H9 (cell line): ENCODE measurements around the gene AGL. TPM values are rescaled to one million over a fixed set of nuclear protein-coding genes. Genes with fewer than 3 reads are reported as not detected.

ENCODE experiments used
- DNase-seq: peaks from one replicate; pipeline ENCODE4 v3.0.0-alpha.2; 2017
- H2AFZ ChIP-seq: one replicate; pipeline ENCODE4 v1.6.1; 2013; ENCODE audit warnings: mild to moderate bottlenecking, low read length, control low read depth, moderate library complexity
- H2AK5ac ChIP-seq: 2 replicates; pipeline ENCODE4 v1.6.1; 2013; ENCODE audit warnings: low read length, control low read depth, mixed read lengths; ENCODE audit not compliant: insufficient read length
- H2BK120ac ChIP-seq: one replicate; pipeline ENCODE4 v1.6.1; 2013; ENCODE audit warnings: low read depth, mild to moderate bottlenecking, low read length, control low read depth, inconsistent platforms; ENCODE audit not compliant: poor library complexity, severe bottlenecking
- H2BK12ac ChIP-seq: 2 replicates; pipeline ENCODE4 v1.6.1; 2013; ENCODE audit warnings: low read length, control low read depth, mixed read lengths, low read depth; ENCODE audit not compliant: insufficient read length
- H2BK15ac ChIP-seq: 2 replicates; pipeline ENCODE4 v1.6.1; 2013; ENCODE audit warnings: low read depth, low read length, control low read depth
- H2BK20ac ChIP-seq: one replicate; pipeline ENCODE4 v1.6.1; 2013; ENCODE audit warnings: low read depth, mild to moderate bottlenecking, low read length, control low read depth, inconsistent platforms; ENCODE audit not compliant: poor library complexity, severe bottlenecking
- H2BK5ac ChIP-seq: 2 replicates; pipeline ENCODE4 v1.6.1; 2013; ENCODE audit warnings: low read length, control low read depth, mixed read lengths; ENCODE audit not compliant: insufficient read length
- H3K14ac ChIP-seq: 2 replicates; pipeline ENCODE4 v1.6.1; 2013; ENCODE audit warnings: low read length, control low read depth; ENCODE audit not compliant: insufficient read depth
- H3K18ac ChIP-seq: 2 replicates; pipeline ENCODE4 v1.6.1; 2013; ENCODE audit warnings: low read depth, mild to moderate bottlenecking, mixed read lengths, low read length, control low read depth; ENCODE audit not compliant: insufficient read length
- H3K23ac ChIP-seq: 2 replicates; pipeline ENCODE4 v1.6.1; 2013; ENCODE audit warnings: low read length, control low read depth, mixed read lengths, low read depth; ENCODE audit not compliant: insufficient read length
- H3K23me2 ChIP-seq: 2 replicates; pipeline ENCODE4 v1.6.1; 2013; ENCODE audit warnings: low read depth, mild to moderate bottlenecking, mixed read lengths, low read length, control low read depth; ENCODE audit not compliant: insufficient read length, poor library complexity, severe bottlenecking
- H3K27ac ChIP-seq: 2 replicates; pipeline ENCODE4 v1.5.1; 2013; ENCODE audit warnings: low read length, control low read depth, mixed read lengths, low read depth; ENCODE audit not compliant: insufficient read length
- H3K27me3 ChIP-seq: 2 replicates; pipeline ENCODE4 v1.6.1; 2013; ENCODE audit warnings: low read length, control low read depth, inconsistent platforms; ENCODE audit not compliant: insufficient read depth
- H3K4ac ChIP-seq: 2 replicates; pipeline ENCODE4 v1.6.1; 2013; ENCODE audit warnings: low read depth, mild to moderate bottlenecking, control low read depth, inconsistent platforms, low read length, moderate library complexity
- H3K4me1 ChIP-seq: 2 replicates; pipeline ENCODE4 v1.6.1; 2013; ENCODE audit warnings: low read length, control low read depth, inconsistent platforms; ENCODE audit not compliant: insufficient read depth
- H3K4me2 ChIP-seq: 2 replicates; pipeline ENCODE4 v1.6.1; 2013; ENCODE audit warnings: low read length, control low read depth, mixed read lengths; ENCODE audit not compliant: insufficient read length, insufficient read depth
- H3K56ac ChIP-seq: 2 replicates; pipeline ENCODE4 v1.6.1; 2013; ENCODE audit warnings: low read depth, mild to moderate bottlenecking, mixed read lengths, low read length, control low read depth; ENCODE audit not compliant: insufficient read length
- H3K79me1 ChIP-seq: 2 replicates; pipeline ENCODE4 v1.6.1; 2013; ENCODE audit warnings: low read depth, mild to moderate bottlenecking, moderate library complexity, low read length, control low read depth, inconsistent platforms; ENCODE audit not compliant: insufficient read depth, poor library complexity, severe bottlenecking
- H3K79me2 ChIP-seq: 2 replicates; pipeline ENCODE4 v1.6.1; 2013; ENCODE audit warnings: low read length, control low read depth, inconsistent platforms; ENCODE audit not compliant: insufficient read depth
- H3K9ac ChIP-seq: 2 replicates; pipeline ENCODE4 v1.6.1; 2013; ENCODE audit warnings: low read length, control low read depth, mixed read lengths; ENCODE audit not compliant: insufficient read length; ENCODE audit errors: extremely low read depth
- H3K9me3 ChIP-seq: one replicate; pipeline ENCODE4 v1.6.1; 2013; ENCODE audit warnings: low read depth, low read length, inconsistent platforms; ENCODE audit not compliant: control insufficient read depth
- H3T11ph ChIP-seq: one replicate; pipeline ENCODE4 v1.6.1; 2013; ENCODE audit warnings: mild to moderate bottlenecking, low read length, control low read depth, inconsistent platforms
- H4K20me1 ChIP-seq: one replicate; pipeline ENCODE4 v1.6.1; 2013; ENCODE audit not compliant: control insufficient read depth, insufficient read length, insufficient read depth
- H4K5ac ChIP-seq: 2 replicates; pipeline ENCODE4 v1.6.1; 2013; ENCODE audit warnings: low read depth, mild to moderate bottlenecking, mixed read lengths, low read length, control low read depth; ENCODE audit not compliant: insufficient read length
- H4K8ac ChIP-seq: replicated peaks from 2 replicates; pipeline ENCODE4 v1.6.1; 2013; ENCODE audit warnings: low read length, control low read depth, mixed read lengths, low read depth; ENCODE audit not compliant: insufficient read length
- H4K91ac ChIP-seq: 2 replicates; pipeline ENCODE4 v1.6.1; 2013; ENCODE audit warnings: low read depth, mild to moderate bottlenecking, moderate library complexity, mixed read lengths, low read length, control low read depth; ENCODE audit not compliant: insufficient read length
- H3K27ac Mint-ChIP-seq, 3 experiments: 2 replicates in 2 of 3; 3 replicates in 1 of 3; pipeline ENCODE4 v1.8.0; 2020 to 2021; ENCODE audit warnings: mixed read lengths in 3 of 3, mild to moderate bottlenecking in 1 of 3, moderate library complexity in 1 of 3
- H3K27me3 Mint-ChIP-seq: 2 replicates; pipeline ENCODE4 v1.8.0; 2021; ENCODE audit warnings: low read depth, mild to moderate bottlenecking, moderate library complexity, mixed read lengths
- H3K36me3 Mint-ChIP-seq, 3 experiments: 2 replicates in 2 of 3; 3 replicates in 1 of 3; pipeline ENCODE4 v1.8.0; 2020 to 2021; ENCODE audit warnings: low read depth in 3 of 3, mixed read lengths in 3 of 3; ENCODE audit not compliant: insufficient read depth in 1 of 3
- H3K4me1 Mint-ChIP-seq, 2 experiments: 2 replicates each; pipeline ENCODE4 v1.8.0; 2020; ENCODE audit warnings: mixed read lengths in 2 of 2
- H3K4me3 Mint-ChIP-seq, 2 experiments: 2 replicates in 1 of 2; 3 replicates in 1 of 2; pipeline ENCODE4 v1.8.0; 2020 to 2021; ENCODE audit warnings: mild to moderate bottlenecking in 2 of 2, mixed read lengths in 2 of 2, moderate library complexity in 1 of 2
- H3K9me3 Mint-ChIP-seq, 2 experiments: 2 replicates in 1 of 2; 3 replicates in 1 of 2; pipeline ENCODE4 v1.8.0; 2020; ENCODE audit warnings: mild to moderate bottlenecking in 2 of 2, mixed read lengths in 2 of 2, moderate library complexity in 1 of 2
- WGBS: extraction: QIAGEN DNeasy Blood & Tissue Kit; methylation state at CpG from one replicate; pipeline ENCODE4 v1.1.7; 2013; ENCODE audit warnings: missing lambda C conversion rate, low lambda C conversion rate, mixed read lengths; ENCODE audit not compliant: insufficient read length; ENCODE audit errors: extremely low coverage; 5-methylcytosine and 5-hydroxymethylcytosine counted together
- total RNA-seq: library from RNA; stranded (reverse); gene quantifications from 2 replicates; pipeline ENCODE4 v1.2.1, GENCODE V29; 2021
- TF ChIP-seq, protein P1 (sequence below): fragments of 200-600 bp; sonication (generic); conservative IDR thresholded peaks from 3 replicates; pipeline ENCODE4 v1.8.0; 2021; ENCODE audit warnings: antibody characterized with exemption, mild to moderate bottlenecking

The AGL gene
- total RNA-seq, 1 experiment from 2014 or later = 24.0 TPM

DNA sequence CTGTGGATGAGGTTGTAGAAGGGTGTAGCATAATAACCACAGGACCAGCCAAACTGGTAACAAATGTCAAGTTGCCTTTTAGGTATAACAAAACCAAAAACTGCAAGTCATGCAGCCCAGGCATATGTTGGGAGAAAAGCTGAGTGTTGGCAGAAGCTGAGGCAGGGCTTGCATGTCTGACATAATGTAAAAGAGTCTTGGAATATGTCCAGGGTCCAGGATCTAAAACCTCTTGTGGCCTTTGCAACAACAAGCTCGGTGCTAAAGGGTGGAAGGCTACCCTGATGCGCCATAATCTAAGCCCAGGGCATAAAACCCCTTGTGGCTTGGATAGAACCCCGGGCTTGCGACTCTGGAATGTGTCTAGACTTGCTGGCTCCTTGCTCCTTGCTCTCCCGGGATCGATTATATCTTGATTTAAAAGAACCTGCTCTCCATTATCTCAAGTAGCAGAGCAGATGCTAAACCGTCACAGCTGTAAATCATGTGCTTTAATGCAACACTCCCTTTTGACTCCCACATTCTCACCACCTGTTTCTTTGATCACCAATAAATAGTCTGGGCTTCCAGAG, 93.1 kb downstream of the AGL start:
- Histone ChIP-seq H3K14ac (no peak overlapping the region), H2BK120ac (no peak overlapping the region), H4K91ac (no peak overlapping the region), H3K23ac (no peak overlapping the region), H3K23me2 (no peaks in the 10 kb centered on the region), H4K5ac (no peak overlapping the region), H2BK15ac (no peak overlapping the region), H3K79me2 (no peaks in the 10 kb centered on the region), H3T11ph (no peak overlapping the region), H3K79me1 (no peaks in the 10 kb centered on the region), H3K56ac (no peak overlapping the region), H3K4me2 (no peak overlapping the region), H2AK5ac (no peak overlapping the region), H4K8ac (no peak overlapping the region), H2AFZ (no peak overlapping the region), H2BK20ac (no peak overlapping the region), H3K4me1 (no peaks in the 10 kb centered on the region), H2BK12ac (no peak overlapping the region), H2BK5ac (no peak overlapping the region), H3K27me3 (no peaks in the 10 kb centered on the region), H3K9ac (no peak overlapping the region), H3K9me3 (no peaks in the 10 kb centered on the region), H3K4ac (no peak overlapping the region), H4K20me1 (no peaks in the 10 kb centered on the region), H3K27ac (no peak overlapping the region), H3K18ac (no peak overlapping the region)
- WGBS = no CpG with 5 or more reads among the region's 7 CpGs
- peaks cover 3 to 4% of the 10 kb centered on the region in 2 experiments; a peak in 1 of 4 replicates for H3K4me1 Mint-ChIP-seq
- no peaks in the 10 kb centered on the region for H3K9me3 Mint-ChIP-seq
- peak overlapping the region in 2 of 3 experiments; percentile 35 to 53; a peak in 2 of 7 replicates for H3K27ac Mint-ChIP-seq
- H3K4me3 Mint-ChIP-seq = no peak overlapping the region
- no peak for DNase-seq
- H3K27me3 Mint-ChIP-seq = no peaks in the 10 kb centered on the region; the same call in none of the 2 replicates
- H3K36me3 Mint-ChIP-seq = no peaks in the 10 kb centered on the region
- TF ChIP-seq, protein P1, sequence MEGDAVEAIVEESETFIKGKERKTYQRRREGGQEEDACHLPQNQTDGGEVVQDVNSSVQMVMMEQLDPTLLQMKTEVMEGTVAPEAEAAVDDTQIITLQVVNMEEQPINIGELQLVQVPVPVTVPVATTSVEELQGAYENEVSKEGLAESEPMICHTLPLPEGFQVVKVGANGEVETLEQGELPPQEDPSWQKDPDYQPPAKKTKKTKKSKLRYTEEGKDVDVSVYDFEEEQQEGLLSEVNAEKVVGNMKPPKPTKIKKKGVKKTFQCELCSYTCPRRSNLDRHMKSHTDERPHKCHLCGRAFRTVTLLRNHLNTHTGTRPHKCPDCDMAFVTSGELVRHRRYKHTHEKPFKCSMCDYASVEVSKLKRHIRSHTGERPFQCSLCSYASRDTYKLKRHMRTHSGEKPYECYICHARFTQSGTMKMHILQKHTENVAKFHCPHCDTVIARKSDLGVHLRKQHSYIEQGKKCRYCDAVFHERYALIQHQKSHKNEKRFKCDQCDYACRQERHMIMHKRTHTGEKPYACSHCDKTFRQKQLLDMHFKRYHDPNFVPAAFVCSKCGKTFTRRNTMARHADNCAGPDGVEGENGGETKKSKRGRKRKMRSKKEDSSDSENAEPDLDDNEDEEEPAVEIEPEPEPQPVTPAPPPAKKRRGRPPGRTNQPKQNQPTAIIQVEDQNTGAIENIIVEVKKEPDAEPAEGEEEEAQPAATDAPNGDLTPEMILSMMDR = no peak
